IPS-18c (cell line): Measurements from ENCODE around the gene STK32B.

Source experiments
- H3K4me3 ChIP-seq: 2 replicates; pipeline ENCODE4 v1.7.0; 2013; ENCODE audit warnings: low read depth, mild to moderate bottlenecking, low read length, moderate library complexity; ENCODE audit not compliant: insufficient read depth
- H3K9me3 ChIP-seq: one replicate; pipeline ENCODE4 v1.6.1; 2013; ENCODE audit warnings: mild to moderate bottlenecking, low read length, moderate library complexity; ENCODE audit not compliant: control insufficient read depth, insufficient read depth

The STK32B gene

GRCh38 chr4:5133201-5133600 lies 81.9 kb downstream of the STK32B start:
- Histone ChIP-seq H3K9me3 (no peaks in the 10 kb centered on the region), H3K4me3 (no peak overlapping the region)

- Histone ChIP-seq H3K9me3 (no peaks in the 10 kb centered on the region), H3K4me3 (no peak overlapping the region; the same call in 1 of the 2 replicates)
Measured at GRCh38 chr4:5133933-5134594, 82.8 kb downstream of the STK32B start.

GRCh38 chr4:5134620-5135019 lies 83.3 kb downstream of the STK32B start:
- Histone ChIP-seq H3K4me3 (no peak overlapping the region), H3K9me3 (no peaks in the 10 kb centered on the region)

GRCh38 chr4:5137226-5137625 lies 85.9 kb downstream of the STK32B start:
- H3K9me3 ChIP-seq: no peaks in the 10 kb centered on the region
- H3K4me3 ChIP-seq: no peak overlapping the region

GRCh38 chr4:5137927-5138326 lies 86.6 kb downstream of the STK32B start:
- no peak overlapping the region for H3K4me3 ChIP-seq
- no peaks in the 10 kb centered on the region for H3K9me3 ChIP-seq

GRCh38 chr4:5138389-5138788 lies 87.1 kb downstream of the STK32B start:
- Histone ChIP-seq H3K9me3 (no peaks in the 10 kb centered on the region), H3K4me3 (no peak overlapping the region)

- H3K4me3 ChIP-seq: no peak overlapping the region
- H3K9me3 ChIP-seq: no peaks in the 10 kb centered on the region
Measured at GRCh38 chr4:5139141-5139540, 87.9 kb downstream of the STK32B start.

- Histone ChIP-seq H3K4me3 (no peak overlapping the region), H3K9me3 (no peaks in the 10 kb centered on the region)
Measured at GRCh38 chr4:5141802-5142201, 90.5 kb downstream of the STK32B start.

- Histone ChIP-seq H3K9me3 (no peaks in the 10 kb centered on the region), H3K4me3 (no peak overlapping the region)
Measured at GRCh38 chr4:5142726-5143125, 91.4 kb downstream of the STK32B start.

GRCh38 chr4:5143306-5143861 lies 92.1 kb downstream of the STK32B start:
- H3K9me3 ChIP-seq: no peaks in the 10 kb centered on the region
- H3K4me3 ChIP-seq: no peak overlapping the region

GRCh38 chr4:5143940-5144339 lies 92.7 kb downstream of the STK32B start:
- no peak overlapping the region for H3K4me3 ChIP-seq
- no peaks in the 10 kb centered on the region for H3K9me3 ChIP-seq

- H3K9me3 ChIP-seq: no peaks in the 10 kb centered on the region
- no peak overlapping the region for H3K4me3 ChIP-seq
Measured at GRCh38 chr4:5144384-5144783, 93.1 kb downstream of the STK32B start.

- no peaks in the 10 kb centered on the region for H3K9me3 ChIP-seq
- no peak overlapping the region for H3K4me3 ChIP-seq
Measured at GRCh38 chr4:5146248-5146647, 95.0 kb downstream of the STK32B start.

- H3K9me3 ChIP-seq: no peaks in the 10 kb centered on the region
- H3K4me3 ChIP-seq: no peak overlapping the region
Measured at GRCh38 chr4:5152521-5152920, 101.2 kb downstream of the STK32B start.

- Histone ChIP-seq H3K4me3 (no peak overlapping the region), H3K9me3 (no peaks in the 10 kb centered on the region)
Measured at GRCh38 chr4:5156682-5157081, 105.4 kb downstream of the STK32B start.

- H3K4me3 ChIP-seq: no peak overlapping the region
- no peaks in the 10 kb centered on the region for H3K9me3 ChIP-seq
Measured at GRCh38 chr4:5157791-5158770, 106.8 kb downstream of the STK32B start.

GRCh38 chr4:5158825-5159224 lies 107.5 kb downstream of the STK32B start:
- no peak overlapping the region for H3K4me3 ChIP-seq
- H3K9me3 ChIP-seq: no peaks in the 10 kb centered on the region

GRCh38 chr4:5160668-5161067 lies 109.4 kb downstream of the STK32B start:
- Histone ChIP-seq H3K4me3 (no peak overlapping the region), H3K9me3 (no peaks in the 10 kb centered on the region)
